GM12878 (cell line): ENCODE results near the gene NLGN2. TPM values are rescaled to one million over a fixed set of nuclear protein-coding genes. Genes with fewer than 3 reads are reported as not detected.

Source experiments
- ATAC-seq: fragments of 200-7000 bp; cut with Tn5 transposase; 3 replicates; pipeline ENCODE4 v1.9.1; 2020; ENCODE audit warnings: mild to moderate bottlenecking, moderate library complexity
- BruUV-seq: library from RNA; stranded (reverse); fragments of 400-500 nt; replicated peaks from 2 replicates; lab custom pipeline; 2021; lab: Mats Ljungman, UMichigan
- CTCF ChIA-PET: fragments of 300-600 bp; sonication (Branson Sonifier 250); formaldehyde crosslinking; extraction: SDS; loops from one replicate; lab custom pipeline; 2021; ENCODE audit warnings: inconsistent platforms; lab: Yijun Ruan, JAX
- POLR2A ChIA-PET: fragments of 350-600 bp; formaldehyde crosslinking; extraction: SDS; loops from one replicate; lab custom pipeline; 2021; ENCODE audit warnings: inconsistent platforms; lab: Charles Lee
- RAD21 ChIA-PET: fragments of 300-600 bp; sonication (Branson Sonifier 250); formaldehyde crosslinking; loops from one replicate; lab custom pipeline; 2023; ENCODE audit warnings: antibody characterized with exemption; ENCODE audit not compliant: unreplicated experiment; lab: Charles Lee
- SMC1A ChIA-PET: fragments of 300-600 bp; sonication (Branson Sonifier 250); formaldehyde crosslinking; loops from one replicate; lab custom pipeline; 2023; ENCODE audit not compliant: unreplicated experiment, uncharacterized antibody; lab: Charles Lee
- DNase-seq: peaks from one replicate; pipeline ENCODE4 v3.0.0-alpha.2; 2011; ENCODE audit warnings: low read depth, low spot score
- FAIRE-seq: peaks from 3 replicates; lab custom pipeline; 2011; peaks lifted over from hg19 to GRCh38; lab: Jason Lieb, UNC
- H2AFZ ChIP-seq: 2 replicates; pipeline ENCODE4 v1.6.0; 2011; ENCODE audit warnings: low read depth, low read length, control low read depth; ENCODE audit not compliant: control insufficient read depth
- H3K27ac ChIP-seq: 2 replicates; pipeline ENCODE4 v1.5.1; 2011; ENCODE audit warnings: control low read depth; ENCODE audit not compliant: control insufficient read depth, insufficient read depth
- H3K27me3 ChIP-seq, 2 experiments: replicated peaks in 1 of 2; 2 replicates each; pipeline versions ENCODE4 v1.6.0 to v1.6.1; 2011; ENCODE audit warnings: low read length in 1 of 2; ENCODE audit not compliant: control insufficient read depth in 2 of 2, insufficient read depth in 2 of 2
- H3K36me3 ChIP-seq, 2 experiments: 2 replicates each; pipeline ENCODE4 v1.5.1; 2011; ENCODE audit warnings: low read length in 1 of 2; ENCODE audit not compliant: control insufficient read depth in 2 of 2, insufficient read depth in 2 of 2
- H3K4me1 ChIP-seq: 2 replicates; pipeline ENCODE4 v1.6.1; 2011; ENCODE audit warnings: mild to moderate bottlenecking, low read length, moderate library complexity, mixed read lengths; ENCODE audit not compliant: control insufficient read depth, insufficient read depth
- H3K4me2 ChIP-seq: 2 replicates; pipeline ENCODE4 v1.6.0; 2011; ENCODE audit warnings: control low read depth; ENCODE audit not compliant: control insufficient read depth, insufficient read depth
- H3K4me3 ChIP-seq: fragments of 200-600 bp; sonication (generic); 2 replicates; pipeline ENCODE4 v1.5.1; 2016
- H3K79me2 ChIP-seq: 2 replicates; pipeline ENCODE4 v1.6.0; 2011; ENCODE audit warnings: low read length; ENCODE audit not compliant: control insufficient read depth, insufficient read depth
- H3K9ac ChIP-seq: 2 replicates; pipeline ENCODE4 v1.8.0; 2011; ENCODE audit warnings: low read length, control low read depth, mixed read lengths; ENCODE audit not compliant: control insufficient read depth, insufficient read depth
- H3K9me3 ChIP-seq: replicated peaks from 3 replicates; pipeline ENCODE4 v1.5.1; 2011; ENCODE audit warnings: mild to moderate bottlenecking, low read length; ENCODE audit not compliant: control insufficient read depth, insufficient read depth
- H4K20me1 ChIP-seq: 2 replicates; pipeline ENCODE4 v1.6.0; 2011; ENCODE audit not compliant: control insufficient read depth, insufficient read depth
- BCL11A ChIP-seq: IDR thresholded peaks from 2 replicates; pipeline ENCODE4 v1.6.1; 2011; ENCODE audit warnings: low read depth, low read length
- CUX1 ChIP-seq: IDR thresholded peaks from 2 replicates; pipeline ENCODE4 v1.6.1; 2012; ENCODE audit warnings: improper control_type of control experiment, low read depth, low read length; ENCODE audit not compliant: insufficient replicate concordance
- MYB ChIP-seq: fragments of 150-350 bp; IDR thresholded peaks from 2 replicates; pipeline ENCODE4 v1.6.1; 2014; ENCODE audit warnings: mild to moderate bottlenecking, low read depth, low read length, borderline replicate concordance
- ZNF622 ChIP-seq: fragments of 450-650 bp; IDR thresholded peaks from 2 replicates; pipeline ENCODE4 v1.6.1; 2017; ENCODE audit warnings: mild to moderate bottlenecking, inconsistent platforms
- ZNF687 ChIP-seq: fragments of 450-650 bp; IDR thresholded peaks from 2 replicates; pipeline ENCODE4 v1.6.1; 2017; ENCODE audit warnings: mild to moderate bottlenecking, moderate library complexity
- ZZZ3 ChIP-seq: IDR thresholded peaks from 2 replicates; pipeline ENCODE4 v1.6.1; 2011; ENCODE audit warnings: low read depth; ENCODE audit not compliant: control insufficient read depth, insufficient read length
- WGBS: methylation state at CpG from one replicate; pipeline ENCODE4 v1.1.6; 2016; ENCODE audit warnings: low lambda C conversion rate; ENCODE audit not compliant: insufficient replicate concordance, insufficient coverage; ENCODE audit errors: missing lambda C conversion rate; 5-methylcytosine and 5-hydroxymethylcytosine counted together
- in situ Hi-C: fragments of 300-500 bp; cut with MboI; formaldehyde crosslinking; loops from 9 replicates; pipeline ENCODE4 v1.14.3; 2018; ENCODE audit warnings: mixed read lengths
- intact Hi-C: fragments of 100-400 bp; cut with micrococcal nuclease; formaldehyde crosslinking; loops from one replicate; pipeline ENCODE4 v1.14.2; 2022; ENCODE audit not compliant: unreplicated experiment
- polyA plus RNA-seq, 11 experiments: library from polyadenylated mRNA; depleted of rRNA in 4 of 11; unstranded in 6 of 11; stranded (reverse) in 5 of 11; fragments of >200 nt; fragmentation: Nextera tagmentation in 4 of 11; fragmentation: Illumina TruSeq in 1 of 11; extraction: Ambion mirVana in 4 of 11; extraction: Trizol in 1 of 11; gene quantifications; 1 replicate in 1 of 11; 2 replicates in 10 of 11; pipeline versions ENCODE4 v1.2.1 to v1.2.3, GENCODE V29; 2011 to 2016; ENCODE audit warnings: inconsistent platforms in 2 of 11, missing spikeins in 2 of 11, low read depth in 1 of 11
- total RNA-seq, 4 experiments: library from RNA; depleted of rRNA in 3 of 4; stranded (reverse); fragments of >200 nt in 3 of 4; fragmentation: Illumina TruSeq in 1 of 4; extraction: Trizol in 1 of 4; gene quantifications; 2 replicates each; pipeline versions ENCODE4 v1.2.1 to v1.2.3, GENCODE V29; 2013 to 2021

NLGN2 gene
- total and polyA plus RNA-seq, 10 of the 15 experiments (the other 5 are each of a cell fraction or from before 2014, with no cell fraction given), result 0.02 to 0.87 (median 0.11) TPM; not detected in 2

GRCh38 chr17:7369825-7370224 is 37.8 kb upstream of the NLGN2 start (continued):
- no peak for TF ChIP-seq ZNF622
- no peak for TF ChIP-seq ZZZ3

- RAD21 ChIA-PET, result interaction anchor here (0.6 kb wide), 1 partner anchor 224 kb away, joined by 3 read pairs; no protein-coding TSS in a partner anchor
- intact Hi-C loops (no loop called here), in situ Hi-C loops (no loop called here)
- BruUV-seq, result no TSS peak
- Histone ChIP-seq H3K4me3 (no peak overlapping the region), H3K4me2 (no peak overlapping the region), H4K20me1 (no peaks in the 10 kb centered on the region), H3K9me3 (no peaks in the 10 kb centered on the region)
- TF ChIP-seq BCL11A, result no peak
- no peak for TF ChIP-seq ZNF687
- no peak for TF ChIP-seq CUX1
- no peak for TF ChIP-seq MYB
- TF ChIP-seq, all 136 proteins: peak for 0
- no peak for ATAC-seq
- DNase-seq, result no peak
- no peaks in the 10 kb centered on the region for H3K27me3 ChIP-seq
- no peaks in the 10 kb centered on the region for H3K79me2 ChIP-seq
- no peak overlapping the region for H2AFZ ChIP-seq
- no peaks in the 10 kb centered on the region for H3K4me1 ChIP-seq
- ChIA-PET POLR2A (interaction anchor here (0.6 kb wide), 1 partner anchor 16 kb away, joined by 4 read pairs; no protein-coding TSS in a partner anchor), SMC1A (no interaction called here), CTCF (interaction anchor here (0.6 to 1.9 kb wide), 6 partner anchors 15 to 287 kb away, joined by 3 to 6 read pairs (median 4); partner anchors contain the start of genes TMEM102 and TMEM95)
- H3K27ac ChIP-seq, result no peak overlapping the region
- H3K36me3 ChIP-seq, result no peaks in the 10 kb centered on the region
- 47% methylated on average over 4 of the region's 4 CpGs for WGBS
- no peak overlapping the region for H3K9ac ChIP-seq
- no peak for FAIRE-seq
These were observed 36.8 kb upstream of the NLGN2 start for GRCh38 chr17:7370853-7371252.
